ENCODE data around the gene CD14. TPM values are rescaled to one million over a fixed set of nuclear protein-coding genes. Genes with fewer than 3 reads are reported as not detected.

Gene CD14
- total RNA-seq, 1 donor from 2014 or later: 0.16 TPM

GRCh38 chr5:140591747-140592372, 41.1 kb downstream of the CD14 start:
- H3K27ac Mint-ChIP-seq (ENCODE audit: unreplicated experiment): no peak overlapping the region

GRCh38 chr5:140590861-140591260, 42.1 kb downstream of the CD14 start:
- Histone ChIP-seq H3K4me1 (ENCODE audit: insufficient read depth, low read length) (peaks cover 7% of the 10 kb centered on the region), H3K27ac (ENCODE audit: low read depth, low read length) (no peak overlapping the region), H3K27me3 (ENCODE audit: insufficient read depth, low read length) (peaks cover 9% of the 10 kb centered on the region), H3K9me3 (ENCODE audit: insufficient read depth, low read depth, low read length) (no peaks in the 10 kb centered on the region), H3K36me3 (ENCODE audit: insufficient read depth, low read length) (no peaks in the 10 kb centered on the region), H4K20me1 (ENCODE audit: insufficient read depth, low read length) (no peaks in the 10 kb centered on the region), H3K4me3 (ENCODE audit: insufficient read depth, low read depth, low read length) (no peak overlapping the region), H3K9ac (ENCODE audit: low read length) (no peak overlapping the region), H2AFZ (ENCODE audit: low read depth, low read length) (no peak overlapping the region), H3K4me2 (ENCODE audit: low read length) (no peak overlapping the region), H3K79me2 (ENCODE audit: insufficient read depth, low read length) (no peaks in the 10 kb centered on the region)
- no peak for TF ChIP-seq CTCF (IDR thresholded peaks at IDR 0.05; ENCODE audit: insufficient read depth, low read depth, low read length)
- TF ChIP-seq EZH2 (IDR thresholded peaks at IDR 0.05; ENCODE audit: insufficient read depth, low read length): no peak
- H3K4me1 Mint-ChIP-seq (ENCODE audit: low read depth, unreplicated experiment): peaks cover 23% of the 10 kb centered on the region
- H3K36me3 Mint-ChIP-seq (ENCODE audit: low read depth, unreplicated experiment): no peaks in the 10 kb centered on the region
- H3K27me3 Mint-ChIP-seq (ENCODE audit: low read depth, unreplicated experiment): peaks cover 1% of the 10 kb centered on the region
- FAIRE-seq: no peak
- no peak overlapping the region for H3K27ac Mint-ChIP-seq (ENCODE audit: unreplicated experiment)
- DNase-seq (ENCODE audit: low read depth): no peak
- no peak overlapping the region for H3K4me3 Mint-ChIP-seq (ENCODE audit: unreplicated experiment)
- no peaks in the 10 kb centered on the region for H3K9me3 Mint-ChIP-seq (ENCODE audit: unreplicated experiment)

More at GRCh38 chr5:140591747-140592372, 41.1 kb downstream of the CD14 start:
- TF ChIP-seq EZH2 (IDR thresholded peaks at IDR 0.05; ENCODE audit: insufficient read depth, low read length): no peak
- TF ChIP-seq CTCF (IDR thresholded peaks at IDR 0.05; ENCODE audit: insufficient read depth, low read depth, low read length): no peak
- peaks cover 23% of the 10 kb centered on the region for H3K4me1 Mint-ChIP-seq (ENCODE audit: low read depth, unreplicated experiment)
- no peaks in the 10 kb centered on the region for H3K79me2 ChIP-seq (ENCODE audit: insufficient read depth, low read length)
- no peak for DNase-seq (ENCODE audit: low read depth)
- H3K4me1 ChIP-seq (ENCODE audit: insufficient read depth, low read length): peaks cover 7% of the 10 kb centered on the region
- no peak overlapping the region for H3K9ac ChIP-seq (ENCODE audit: low read length)
- H2AFZ ChIP-seq (ENCODE audit: low read depth, low read length): no peak overlapping the region
- H3K9me3 Mint-ChIP-seq (ENCODE audit: unreplicated experiment): no peaks in the 10 kb centered on the region
- no peak overlapping the region for H3K4me3 ChIP-seq (ENCODE audit: insufficient read depth, low read depth, low read length)
- H3K36me3 ChIP-seq (ENCODE audit: insufficient read depth, low read length): no peaks in the 10 kb centered on the region
- H3K27me3 ChIP-seq (ENCODE audit: insufficient read depth, low read length): peaks cover 13% of the 10 kb centered on the region
- H3K4me2 ChIP-seq (ENCODE audit: low read length): peak overlapping the region; percentile 27
- H3K9me3 ChIP-seq (ENCODE audit: insufficient read depth, low read depth, low read length): no peaks in the 10 kb centered on the region
- no peak overlapping the region for H3K4me3 Mint-ChIP-seq (ENCODE audit: unreplicated experiment)
- peak; percentile 45 for FAIRE-seq
- H3K36me3 Mint-ChIP-seq (ENCODE audit: low read depth, unreplicated experiment): no peaks in the 10 kb centered on the region
- no peaks in the 10 kb centered on the region for H4K20me1 ChIP-seq (ENCODE audit: insufficient read depth, low read length)
- peaks cover 7% of the 10 kb centered on the region for H3K27me3 Mint-ChIP-seq (ENCODE audit: low read depth, unreplicated experiment)
- H3K27ac ChIP-seq (ENCODE audit: low read depth, low read length): no peak overlapping the region

- Mint-ChIP-seq H3K4me3 (ENCODE audit: unreplicated experiment) (no peak overlapping the region), H3K36me3 (ENCODE audit: low read depth, unreplicated experiment) (no peaks in the 10 kb centered on the region), H3K4me1 (ENCODE audit: low read depth, unreplicated experiment) (peaks cover 23% of the 10 kb centered on the region), H3K9me3 (ENCODE audit: unreplicated experiment) (peaks cover 3% of the 10 kb centered on the region), H3K27ac (ENCODE audit: unreplicated experiment) (no peak overlapping the region), H3K27me3 (ENCODE audit: low read depth, unreplicated experiment) (peaks cover 3% of the 10 kb centered on the region)
- Histone ChIP-seq H4K20me1 (ENCODE audit: insufficient read depth, low read length) (no peaks in the 10 kb centered on the region), H2AFZ (ENCODE audit: low read depth, low read length) (no peak overlapping the region), H3K9me3 (ENCODE audit: insufficient read depth, low read depth, low read length) (no peaks in the 10 kb centered on the region), H3K9ac (ENCODE audit: low read length) (no peak overlapping the region), H3K36me3 (ENCODE audit: insufficient read depth, low read length) (no peaks in the 10 kb centered on the region), H3K4me3 (ENCODE audit: insufficient read depth, low read depth, low read length) (no peak overlapping the region), H3K79me2 (ENCODE audit: insufficient read depth, low read length) (no peaks in the 10 kb centered on the region), H3K27ac (ENCODE audit: low read depth, low read length) (no peak overlapping the region), H3K4me1 (ENCODE audit: insufficient read depth, low read length) (peaks cover 7% of the 10 kb centered on the region), H3K27me3 (ENCODE audit: insufficient read depth, low read length) (peaks cover 5% of the 10 kb centered on the region), H3K4me2 (ENCODE audit: low read length) (no peak overlapping the region)
- TF ChIP-seq CTCF (IDR thresholded peaks at IDR 0.05; ENCODE audit: insufficient read depth, low read depth, low read length) (no peak), EZH2 (IDR thresholded peaks at IDR 0.05; ENCODE audit: insufficient read depth, low read length) (no peak)
- no peak for FAIRE-seq
- DNase-seq (ENCODE audit: low read depth): no peak
These were observed 44.5 kb downstream of the CD14 start for GRCh38 chr5:140588311-140589070.
